GM21447 (cell line): Measurements from ENCODE around the gene FBXL5.

ENCODE experiments used
- ATAC-seq: cut with Tn5 transposase; IDR thresholded peaks from one replicate; pipeline ENCODE4 v1.9.1; 2021; ENCODE audit not compliant: unreplicated experiment

Gene FBXL5

GRCh38 chr4:15568821-15569220 is 86.3 kb downstream of the FBXL5 start:
- ATAC-seq, result no peak

DNA sequence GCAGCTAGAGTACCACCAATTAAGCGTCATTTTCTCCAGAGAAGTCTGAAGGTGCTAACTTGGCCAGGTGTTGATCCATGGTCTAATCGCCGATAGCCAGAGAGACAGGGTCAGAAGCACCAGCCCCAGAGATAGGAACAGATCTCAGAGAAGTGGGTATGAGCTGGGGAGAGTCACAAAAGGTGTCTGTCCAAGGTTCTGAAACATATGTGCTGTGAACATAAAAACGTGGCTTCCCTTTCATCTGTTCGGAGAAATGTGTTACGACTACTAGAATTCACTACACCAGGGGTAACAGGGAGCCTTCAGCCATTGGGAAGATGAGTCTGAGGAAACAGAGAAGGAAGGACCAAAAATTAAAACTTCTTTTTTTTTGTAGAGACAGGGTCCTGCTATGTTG is 91.3 kb downstream of the FBXL5 start:
- ATAC-seq, result no peak

DNA sequence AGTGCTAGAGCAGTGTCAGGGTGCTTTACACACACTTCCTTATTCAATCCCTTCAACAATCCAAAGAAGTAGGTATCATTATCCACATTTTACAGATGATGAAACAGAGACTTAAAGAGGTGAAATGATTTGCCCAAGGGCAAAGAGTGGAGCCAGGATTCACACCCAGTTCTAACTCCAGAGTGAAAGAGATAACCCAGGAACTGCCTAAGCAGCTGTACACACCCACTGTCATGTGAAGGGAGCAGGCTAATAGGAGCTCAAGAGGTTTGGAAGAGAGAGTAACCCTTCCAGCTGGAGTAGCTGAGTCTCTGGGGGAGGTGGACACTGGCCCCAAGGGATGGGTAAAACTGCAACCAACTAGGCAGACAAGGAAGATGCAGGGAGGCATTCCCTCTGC is 92.5 kb downstream of the FBXL5 start:
- no peak for ATAC-seq

DNA sequence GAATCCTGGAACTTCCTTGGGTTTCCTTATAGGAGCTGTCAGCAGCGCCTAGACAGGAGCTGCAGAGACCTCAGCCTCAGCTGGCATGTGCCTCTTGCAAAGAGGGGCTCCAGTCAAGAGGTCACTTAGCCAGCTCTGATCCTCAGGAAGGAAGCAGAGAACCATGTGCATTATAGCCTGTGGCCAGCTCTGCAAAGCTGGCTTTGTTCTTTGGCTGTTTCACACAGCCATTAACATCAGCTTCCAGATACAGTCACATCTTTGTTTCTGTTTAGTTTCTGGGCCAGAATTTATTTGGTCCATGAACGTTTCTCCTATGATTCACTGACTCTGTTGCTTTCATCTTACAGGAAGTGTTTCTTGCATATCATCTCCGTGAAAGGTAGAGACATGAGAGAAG is 93.0 kb downstream of the FBXL5 start:
- ATAC-seq, result no peak

DNA sequence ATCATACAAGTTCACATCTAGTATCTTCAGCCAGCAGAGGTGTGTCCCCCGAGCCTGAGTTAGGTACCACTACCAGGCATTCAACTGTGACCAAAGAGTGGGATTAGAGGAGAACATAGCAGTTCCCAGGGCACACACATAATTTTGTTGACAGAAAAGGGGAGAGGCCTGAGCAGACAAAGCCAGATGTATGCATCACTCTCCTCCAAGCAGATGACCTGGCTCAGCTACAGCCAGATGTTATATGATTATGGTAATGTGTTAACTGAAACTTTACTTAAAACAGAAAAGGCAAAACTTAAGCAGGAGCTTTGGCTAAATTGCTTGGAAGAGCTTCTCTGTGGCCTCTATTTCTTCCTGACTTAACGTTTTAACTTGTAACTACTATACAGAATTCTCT is 96.6 kb downstream of the FBXL5 start:
- ATAC-seq, result no peak

DNA sequence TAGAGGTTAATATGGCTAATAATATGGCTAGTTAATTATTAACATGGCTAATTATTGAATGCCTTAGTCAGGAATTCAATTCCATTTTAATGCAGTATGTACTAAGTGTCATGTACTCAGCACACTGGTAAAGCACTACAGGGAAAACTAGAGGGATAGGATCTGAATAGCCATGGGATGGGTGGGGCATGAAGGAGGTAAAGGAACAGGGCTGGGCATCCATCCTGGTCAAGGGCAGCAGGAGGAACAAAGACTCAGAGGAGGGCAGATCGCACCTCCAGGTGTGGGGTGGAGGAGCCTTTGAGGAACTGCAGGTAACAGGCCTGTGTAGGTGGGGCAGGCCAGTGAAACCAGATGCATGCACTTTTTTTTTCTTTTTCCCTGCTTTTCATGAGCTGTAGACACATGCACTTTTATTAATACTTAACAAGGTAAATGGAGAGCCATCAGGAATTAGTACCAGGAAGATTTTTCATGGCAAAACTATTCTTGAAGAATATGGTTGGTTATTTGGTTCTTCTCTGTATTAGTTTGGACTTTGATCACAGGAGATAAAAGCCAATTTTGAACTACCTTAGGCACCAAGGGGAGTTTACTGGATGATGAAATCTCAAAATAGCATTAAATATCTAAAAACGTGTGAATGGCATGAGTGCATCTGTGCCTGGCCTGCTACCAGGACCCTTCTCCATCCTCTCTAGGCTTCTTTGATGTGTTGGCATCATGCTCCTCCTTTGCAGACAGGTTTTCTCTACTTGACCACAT is 97.2 kb downstream of the FBXL5 start:
- no peak for ATAC-seq

- ATAC-seq, result no peak
These were observed 98.6 kb downstream of the FBXL5 start for GRCh38 chr4:15556511-15557092.
